NCI-H1436 (cell line): ENCODE measurements around the gene SIX5.
A peak's percentile ranks its signal among the peaks of the same experiment; 100 is the strongest.

Experiments
- DNase-seq: peaks from one replicate; lab custom pipeline; 2025; lab: John Stamatoyannopoulos, UW

SIX5 gene

DNA sequence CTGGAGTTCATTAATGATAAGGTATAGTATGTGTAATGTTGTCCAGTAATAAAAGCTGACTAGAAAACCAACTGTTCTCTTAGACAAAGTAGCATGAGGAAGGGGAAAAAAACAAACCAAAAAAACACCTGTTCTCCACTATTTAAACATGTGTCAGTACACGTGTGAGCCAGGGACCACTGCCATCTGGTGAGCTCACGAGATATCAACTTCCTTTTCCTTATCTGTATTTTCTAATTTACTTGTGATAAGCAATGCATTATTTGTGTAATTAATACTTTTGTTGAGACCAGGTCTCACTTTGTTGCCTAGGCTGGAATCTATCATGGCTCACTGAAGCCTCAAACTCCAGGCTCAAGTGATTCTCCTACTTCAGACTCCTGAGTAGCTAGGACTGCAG, 4.3 kb upstream of the SIX5 start:
- no peak for DNase-seq

DNA sequence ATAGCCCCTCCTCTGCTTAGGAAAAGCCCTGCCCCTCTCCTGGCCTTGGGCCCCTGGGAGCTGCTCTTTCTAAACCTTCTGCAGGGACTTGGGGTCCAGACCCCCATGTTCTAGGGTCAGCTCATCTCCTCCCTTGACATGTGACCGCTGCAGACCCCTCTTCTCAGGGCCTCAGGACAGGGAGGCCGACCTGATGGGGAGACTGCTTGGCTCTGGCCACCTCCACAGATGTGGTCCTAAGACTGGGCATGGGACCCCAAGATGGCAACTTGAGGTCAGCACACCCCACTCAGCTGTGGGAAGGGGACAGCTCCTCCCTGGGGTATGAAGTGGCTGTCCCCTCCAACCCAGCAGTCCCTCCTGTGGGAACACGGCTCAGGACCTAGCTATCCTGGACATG, 3.9 kb upstream of the SIX5 start:
- no peak for DNase-seq

GRCh38 chr19:45772130-45772840, 3.2 kb upstream of the SIX5 start:
- DNase-seq: no peak

GRCh38 chr19:45771311-45771933, 2.4 kb upstream of the SIX5 start:
- no peak for DNase-seq

GRCh38 chr19:45770192-45771101, 1.4 kb upstream of the SIX5 start:
- DNase-seq: peak; percentile 98

- DNase-seq: no peak
Observed at GRCh38 chr19:45769821-45770191, 754 bp upstream of the SIX5 start.

DNA sequence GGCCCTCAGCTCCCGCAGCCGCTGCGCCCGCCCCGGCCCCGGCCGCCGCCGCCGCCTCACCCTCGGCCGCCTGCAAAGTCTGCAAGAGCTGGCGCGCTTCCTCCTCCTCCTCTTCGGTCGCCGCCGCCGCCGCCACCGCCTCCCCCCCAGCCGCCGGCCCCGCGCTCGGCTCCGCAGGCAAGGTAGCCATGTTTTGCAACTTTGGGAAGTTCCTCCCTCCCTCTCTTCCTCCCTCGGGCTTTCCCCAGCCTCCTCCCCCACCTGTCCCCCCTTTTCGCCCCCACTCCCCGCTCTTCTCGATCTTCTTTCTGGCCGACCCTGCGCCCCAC, 433 bp downstream of the SIX5 start:
- DNase-seq: no peak

DNA sequence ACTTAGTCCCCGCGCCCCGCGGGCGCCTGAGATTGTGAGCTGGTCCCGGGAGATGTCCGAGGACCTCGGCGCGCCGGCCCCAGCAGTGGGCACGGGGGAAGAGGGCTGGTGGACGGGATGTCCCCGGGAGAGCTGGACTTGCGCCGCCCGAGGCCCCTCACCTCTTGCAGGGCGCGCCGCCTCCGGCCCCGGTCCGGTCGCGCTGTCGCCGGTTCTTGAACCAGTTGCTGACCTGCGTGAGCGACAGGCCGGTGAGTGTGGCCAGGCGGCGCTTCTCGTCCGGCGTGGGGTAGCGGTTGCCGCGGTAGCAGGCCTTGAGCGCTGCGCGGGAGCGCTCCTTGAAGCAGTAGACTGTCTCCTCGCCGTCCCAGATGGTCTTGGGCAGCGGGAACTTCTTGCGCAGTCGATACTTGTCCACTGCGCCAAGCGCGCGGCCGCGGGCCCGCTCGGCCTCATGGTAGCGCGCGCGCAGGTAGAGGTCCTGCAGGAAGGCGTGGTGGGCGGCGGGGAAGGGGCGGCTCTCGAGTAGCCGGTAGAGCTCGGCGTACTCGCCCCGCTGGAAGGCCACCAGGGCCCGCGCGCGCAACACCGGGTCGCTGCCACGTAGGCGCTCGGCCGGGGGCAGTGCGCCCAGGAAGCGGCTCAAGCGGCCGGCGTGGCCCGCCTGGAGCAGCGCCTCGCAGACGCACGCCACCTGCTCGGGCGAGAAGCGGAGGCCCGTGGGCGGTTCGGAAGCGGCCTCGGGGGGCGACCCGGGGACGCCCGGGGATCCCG, 984 bp downstream of the SIX5 start:
- no peak for DNase-seq

- DNase-seq: no peak
Observed at GRCh38 chr19:45767410-45767880, 1.6 kb downstream of the SIX5 start.

DNA sequence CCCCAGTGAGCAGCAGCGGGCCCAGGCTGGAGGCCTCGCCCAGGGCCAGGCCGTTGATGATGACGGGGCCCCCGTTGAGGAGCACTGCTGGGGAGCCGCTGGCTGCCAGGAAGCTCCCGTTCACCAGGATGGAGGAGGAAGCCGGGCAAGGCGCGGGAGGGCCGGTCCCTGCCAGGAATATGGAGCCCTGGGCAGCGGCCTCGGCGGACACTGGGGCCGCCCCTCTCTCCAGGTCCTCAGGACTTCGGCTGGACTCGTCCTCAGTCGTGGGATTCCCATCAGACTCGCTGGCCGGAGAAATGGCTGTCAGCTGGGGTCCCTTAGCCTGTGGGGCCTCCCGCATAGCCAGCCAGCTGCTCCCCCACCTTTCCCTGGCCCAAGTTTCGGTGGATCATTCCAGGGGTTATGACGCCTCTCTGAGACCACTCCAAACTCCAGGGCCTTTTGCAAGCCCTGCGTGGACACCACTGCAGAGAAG, 2.1 kb downstream of the SIX5 start:
- no peak for DNase-seq

DNA sequence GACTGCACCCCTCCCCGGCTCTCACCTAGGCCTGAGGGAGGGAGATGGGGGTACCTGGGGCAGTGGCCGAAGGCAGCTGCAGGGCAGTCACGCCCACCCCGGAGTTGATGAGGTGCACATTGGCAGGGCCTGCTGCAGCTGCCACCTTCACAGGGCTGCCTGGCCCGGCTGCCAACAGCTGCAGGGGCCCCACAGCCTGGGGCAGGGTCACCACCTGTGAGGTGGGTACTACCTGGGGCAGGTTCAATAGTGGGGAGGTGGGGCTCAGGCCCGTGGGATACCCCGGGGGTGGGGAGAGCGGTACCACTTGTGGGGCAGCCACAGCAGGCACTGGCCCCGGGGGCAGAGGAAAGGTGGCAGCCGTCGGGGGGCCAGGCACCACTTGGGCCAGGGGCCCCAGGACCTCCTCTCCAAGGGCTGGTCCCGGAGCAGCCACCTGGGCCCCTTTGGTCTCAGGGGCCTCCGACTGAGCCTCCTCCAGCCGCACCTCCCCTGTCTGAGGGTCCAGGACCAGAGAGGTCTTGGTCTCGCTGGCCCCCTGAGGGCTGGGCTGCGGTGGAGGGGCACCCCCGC, 2.7 kb downstream of the SIX5 start:
- DNase-seq: no peak

GRCh38 chr19:45765702-45766295, 3.3 kb downstream of the SIX5 start:
- no peak for DNase-seq

DNA sequence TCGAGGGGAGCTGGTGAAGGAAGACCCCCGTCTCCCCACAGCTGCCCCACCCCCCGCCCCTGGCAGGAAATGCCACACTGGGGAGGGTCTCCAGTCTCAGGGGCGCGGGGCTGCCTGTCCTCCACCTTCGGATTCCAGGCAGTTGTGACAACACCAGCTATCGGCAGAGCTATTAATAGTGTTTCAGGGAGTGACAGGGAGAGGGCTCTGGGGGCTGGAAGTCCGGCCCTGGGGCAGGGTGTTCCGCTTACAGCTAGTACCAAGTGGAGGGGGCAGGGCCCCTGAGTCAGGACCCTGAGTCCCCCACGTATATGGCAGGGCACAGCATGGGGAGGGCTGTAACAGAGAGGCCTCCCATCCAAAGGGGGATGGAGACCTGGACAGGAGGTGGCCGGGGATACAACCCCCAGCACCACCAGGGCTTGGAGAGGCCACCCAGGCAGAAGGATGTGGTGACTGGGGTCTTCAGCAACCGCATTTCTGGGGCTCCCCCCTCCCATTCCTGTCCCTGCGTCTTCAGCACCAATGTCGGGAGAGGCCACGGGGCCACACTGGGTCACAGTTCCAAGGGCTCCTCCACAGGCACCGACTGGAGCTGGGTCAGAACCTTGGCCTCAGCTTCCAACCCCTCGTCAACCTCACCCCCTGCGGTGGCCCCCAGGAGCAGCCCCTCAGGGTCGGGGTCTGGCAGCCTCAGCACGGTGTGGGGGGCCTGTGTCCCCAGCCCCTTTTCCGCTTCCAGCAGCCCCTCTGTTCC, 3.9 kb downstream of the SIX5 start:
- DNase-seq: no peak

DNA sequence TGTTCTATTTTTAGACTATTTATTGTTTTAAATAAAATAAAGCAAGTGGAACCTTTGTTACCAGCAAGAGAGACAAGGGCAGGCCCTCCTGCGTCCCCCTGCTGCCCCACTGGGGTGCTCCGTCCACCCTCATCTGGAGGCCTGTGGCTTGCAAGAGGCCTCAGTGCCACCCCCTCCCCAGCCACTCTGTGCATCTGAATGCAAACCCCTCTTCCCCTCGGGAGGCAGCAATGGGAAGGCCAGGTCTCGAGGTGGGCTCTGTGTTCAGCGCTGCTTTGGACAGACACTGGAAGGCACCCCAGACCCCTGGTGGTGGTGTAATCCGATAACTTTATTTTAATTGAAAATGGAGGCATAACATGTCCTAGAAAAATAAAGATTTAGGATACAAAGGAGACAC, 4.6 kb downstream of the SIX5 start:
- DNase-seq: no peak

DNA sequence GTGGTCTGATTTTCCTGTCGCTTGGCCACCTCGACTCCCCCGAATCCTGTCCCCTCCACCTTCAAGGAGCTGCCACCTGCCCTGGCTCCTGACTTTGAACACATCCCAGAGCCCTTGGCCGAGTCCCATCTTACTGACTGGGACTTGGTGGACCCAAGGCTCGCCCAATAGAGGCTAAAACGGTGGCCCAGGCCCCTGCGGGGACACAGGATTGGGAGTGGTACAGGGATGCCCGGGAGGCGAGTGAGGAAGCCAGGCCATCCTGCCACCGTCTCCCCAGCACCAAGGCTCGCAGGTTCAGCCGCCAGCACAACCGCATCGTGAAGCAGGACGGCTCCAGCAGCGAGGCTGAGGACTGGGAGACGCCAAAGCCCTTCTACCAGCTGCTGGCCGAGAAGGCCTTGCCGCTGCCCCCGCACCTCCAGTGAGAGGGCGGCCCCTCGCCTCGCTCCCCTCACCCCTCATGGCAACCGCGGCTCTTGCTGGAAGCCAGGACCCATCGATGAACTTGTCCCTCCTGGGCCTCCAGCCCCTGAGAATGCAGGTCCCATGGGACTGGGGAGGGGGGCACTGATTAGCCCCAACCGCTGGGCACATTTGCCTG, 5.3 kb downstream of the SIX5 start:
- DNase-seq: no peak

- DNase-seq: no peak
Observed at GRCh38 chr19:45762870-45763631, 6.0 kb downstream of the SIX5 start.

DNA sequence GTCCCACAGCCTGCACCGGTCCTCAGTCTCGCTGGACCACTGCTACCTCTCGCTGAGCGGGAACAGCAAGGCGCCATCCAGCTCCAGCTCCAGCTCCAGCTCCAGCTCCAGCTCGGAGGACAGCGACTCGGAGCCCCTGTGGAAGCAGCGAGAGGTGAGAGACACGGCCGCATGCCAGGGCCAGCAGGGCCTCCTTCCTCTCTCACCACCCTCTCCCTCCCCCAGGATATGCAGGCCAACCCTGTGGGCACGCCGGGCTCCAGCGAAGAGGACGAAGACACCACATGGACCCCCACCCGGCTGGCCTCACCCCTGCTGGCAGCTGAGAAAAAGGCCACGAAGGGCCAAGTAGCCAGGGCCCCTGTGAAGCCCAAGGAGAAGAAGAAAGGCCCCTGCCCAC, 7.3 kb downstream of the SIX5 start:
- DNase-seq: no peak

DNA sequence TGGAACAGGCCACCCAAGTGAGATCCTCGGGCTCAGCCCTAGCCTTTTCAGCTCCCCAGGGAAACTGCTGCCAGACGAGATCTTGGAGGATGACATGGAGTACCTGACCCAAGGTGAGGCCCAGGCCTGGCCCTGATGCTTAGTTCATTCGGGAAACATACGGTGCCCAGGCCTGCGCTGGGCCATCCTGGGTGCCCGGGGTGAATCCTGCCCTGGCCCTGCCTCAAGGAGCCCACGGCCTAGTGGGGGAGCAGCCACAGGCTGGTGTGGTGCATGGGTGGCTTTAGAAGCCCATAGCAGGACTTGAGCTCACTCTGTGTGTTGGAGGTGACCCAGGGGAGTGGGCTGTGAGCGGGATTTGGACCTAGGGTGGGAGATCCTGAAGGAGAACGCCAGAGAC, 10.1 kb downstream of the SIX5 start:
- no peak for DNase-seq

DNA sequence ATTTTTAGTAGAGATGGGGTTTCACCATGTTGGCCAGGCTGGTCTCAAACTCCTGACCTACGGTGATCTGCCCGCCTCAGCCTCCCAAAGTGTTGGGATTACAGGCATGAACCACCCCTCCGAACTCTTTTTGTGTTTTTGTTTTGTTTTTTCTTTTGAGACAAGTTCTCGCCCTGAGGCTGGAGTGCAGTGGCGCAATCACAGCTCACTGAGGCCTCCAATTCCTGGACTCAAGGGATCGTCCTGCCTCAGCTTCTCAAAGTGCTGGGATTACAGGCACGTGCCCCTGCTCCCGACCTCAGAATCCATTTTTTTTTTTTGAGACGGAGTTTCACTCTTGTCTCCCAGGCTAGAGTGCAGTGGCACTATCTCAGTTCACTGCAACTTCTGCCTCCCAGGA, 11.4 kb downstream of the SIX5 start:
- no peak for DNase-seq
